Prostate gland (tissue), 2 donors: ENCODE measurements around the gene UST. TPM values are rescaled to one million over a fixed set of nuclear protein-coding genes. Genes with fewer than 3 reads are reported as not detected.

Experiments used
- DNase-seq: peaks from one replicate; pipeline ENCODE4 v3.0.0-alpha.2; 2019; ENCODE audit warnings: low spot score
- H3K27ac ChIP-seq, 2 donors: fragments of 200-600 bp; sonication (generic); 2 replicates each; pipeline ENCODE4 v1.5.1; 2017 to 2019
- H3K27me3 ChIP-seq: fragments of 200-600 bp; sonication (generic); replicated peaks from 2 replicates; pipeline ENCODE4 v1.5.1; 2019; ENCODE audit not compliant: insufficient read depth
- H3K36me3 ChIP-seq, 2 donors: fragments of 200-600 bp; sonication (generic); 1 replicate in 1 of 2; 2 replicates in 1 of 2; pipeline versions ENCODE4 v1.5.1 to v1.8.1; 2017 to 2019
- H3K4me1 ChIP-seq: fragments of 200-600 bp; sonication (generic); replicated peaks from 2 replicates; pipeline ENCODE4 v1.5.1; 2019
- H3K4me3 ChIP-seq, 2 donors: fragments of 200-600 bp; sonication (generic); 2 replicates each; pipeline ENCODE4 v1.5.1; 2017 to 2019
- H3K9me3 ChIP-seq: fragments of 200-600 bp; sonication (generic); 2 replicates; pipeline ENCODE4 v1.5.1; 2017
- CTCF ChIP-seq, 4 experiments: fragments of 200-600 bp in 2 of 4; fragments of 450-650 bp in 2 of 4; sonication (generic) in 2 of 4; IDR thresholded peaks; 1 replicate in 3 of 4; 2 replicates in 1 of 4; pipeline ENCODE4 v1.5.1; 2016 to 2019; ENCODE audit warnings: antibody characterized with exemption in 4 of 4, mild to moderate bottlenecking in 2 of 4, moderate library complexity in 2 of 4
- POLR2A ChIP-seq: fragments of 450-650 bp; IDR thresholded peaks from one replicate; pipeline ENCODE4 v1.6.1; 2016; ENCODE audit warnings: antibody characterized with exemption, mild to moderate bottlenecking
- POLR2AphosphoS5 ChIP-seq: sonication (generic); formaldehyde crosslinking; IDR thresholded peaks from one replicate; pipeline ENCODE4 v1.6.1; 2017; ENCODE audit warnings: antibody characterized with exemption
- WGBS: methylation state at CpG from one replicate; pipeline ENCODE4 v1.1.5; 2018; 5-methylcytosine and 5-hydroxymethylcytosine counted together
- intact Hi-C: fragments of 100-400 bp; cut with DNase I; formaldehyde crosslinking; loops from one replicate; pipeline ENCODE4 v1.14.2; 2022
- total RNA-seq, 2 donors: library from RNA; depleted of rRNA; stranded (reverse); fragments of >200 nt; gene quantifications; one replicate each; pipeline ENCODE4 v1.1.0, GENCODE V29; 2016

Gene UST
- total RNA-seq, 2 donors from 2014 or later: 6.6 to 12.9 TPM

GRCh38 chr6:148925701-148926100 is 178.9 kb downstream of the UST start:
- Histone ChIP-seq H3K4me1 (no peaks in the 10 kb centered on the region), H3K36me3 (no peaks in the 10 kb centered on the region), H3K9me3 (no peaks in the 10 kb centered on the region), H3K4me3 (no peak overlapping the region), H3K27me3 (no peaks in the 10 kb centered on the region), H3K27ac (no peak overlapping the region)
- no peak for DNase-seq
- intact Hi-C loops: no loop called here
- WGBS: 81% methylated on average over 2 of the region's 2 CpGs
- TF ChIP-seq CTCF (IDR thresholded peaks at IDR 0.05) (no peak), POLR2AphosphoS5 (no peak), POLR2A (no peak)

DNA sequence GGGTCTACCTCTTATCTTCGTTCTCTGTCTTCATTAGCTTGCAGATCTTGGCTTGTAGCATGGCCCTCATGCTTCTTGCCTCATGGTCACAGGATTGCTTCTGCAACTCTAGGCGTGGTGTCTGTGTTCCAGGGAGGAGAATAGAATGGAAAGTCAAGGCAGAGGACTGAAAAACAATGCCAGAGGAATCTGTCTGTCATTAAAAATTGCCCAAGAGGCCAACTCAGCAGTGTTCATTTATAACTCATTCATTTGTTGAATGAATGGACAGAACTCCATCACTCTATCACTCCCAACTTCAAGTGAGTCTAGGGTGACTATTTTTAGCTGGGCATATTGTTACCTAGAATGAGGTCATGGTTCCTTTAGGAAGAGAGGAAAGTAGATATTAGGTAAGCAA is 179.6 kb downstream of the UST start:
- DNase-seq: no peak

DNA sequence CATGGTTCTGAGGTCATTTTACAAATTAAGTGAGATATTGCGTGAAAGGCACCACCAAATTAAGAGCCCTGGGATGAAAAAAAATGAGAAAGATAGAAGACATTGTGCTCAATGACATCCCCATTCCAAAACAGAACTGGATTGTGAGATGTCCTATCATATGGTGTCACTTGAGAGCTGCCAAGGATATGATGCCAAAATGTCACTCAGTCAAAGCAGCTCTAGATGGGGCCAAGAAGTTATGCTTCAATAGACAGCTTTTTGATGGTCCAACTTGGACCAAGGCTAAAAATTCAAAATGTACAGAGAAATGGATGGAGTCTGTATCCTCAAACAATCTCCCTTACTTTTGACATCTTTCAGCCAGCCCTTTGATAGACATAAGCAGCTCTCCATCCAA is 180.8 kb downstream of the UST start:
- 97% methylated on average over 1 of the region's 1 CpG for WGBS
- Histone ChIP-seq H3K4me1 (no peaks in the 10 kb centered on the region), H3K9me3 (no peaks in the 10 kb centered on the region), H3K36me3 (no peaks in the 10 kb centered on the region), H3K27ac (no peak overlapping the region), H3K27me3 (no peaks in the 10 kb centered on the region), H3K4me3 (no peak overlapping the region)
- no peak for TF ChIP-seq CTCF (IDR thresholded peaks at IDR 0.05)
- TF ChIP-seq POLR2A: no peak
- TF ChIP-seq POLR2AphosphoS5: no peak
- DNase-seq: no peak
- intact Hi-C loops: no loop called here

More for the DNA sequence above, 179.6 kb downstream of the UST start:
- H3K4me3 ChIP-seq: no peak overlapping the region
- H3K9me3 ChIP-seq: no peaks in the 10 kb centered on the region
- no peaks in the 10 kb centered on the region for H3K4me1 ChIP-seq
- 87% methylated on average over 2 of the region's 2 CpGs for WGBS
- intact Hi-C loops: no loop called here
- H3K27me3 ChIP-seq: no peaks in the 10 kb centered on the region
- H3K27ac ChIP-seq: no peak overlapping the region
- TF ChIP-seq POLR2A: no peak
- no peak for TF ChIP-seq CTCF (IDR thresholded peaks at IDR 0.05)
- TF ChIP-seq POLR2AphosphoS5: no peak
- no peaks in the 10 kb centered on the region for H3K36me3 ChIP-seq

DNA sequence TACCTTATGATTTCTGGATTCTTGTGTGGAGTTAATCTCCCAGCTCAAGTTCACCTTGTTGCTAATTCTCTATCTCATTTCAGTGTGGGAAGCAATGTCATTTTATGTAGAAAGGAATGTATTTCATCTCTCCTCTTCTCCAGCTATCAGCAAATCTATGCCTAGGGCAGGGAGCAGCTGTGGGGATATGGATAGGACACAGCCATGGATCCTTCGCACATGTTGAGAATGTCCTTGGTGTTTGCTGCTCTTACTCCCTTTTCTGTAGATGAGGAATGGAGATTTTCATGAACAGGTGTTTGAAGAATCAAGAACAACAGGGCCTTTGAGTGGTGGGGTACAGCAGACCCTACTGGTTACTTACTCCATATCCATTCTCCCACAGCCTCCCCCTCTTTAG is 182.0 kb downstream of the UST start:
- DNase-seq: no peak
- no peaks in the 10 kb centered on the region for H3K36me3 ChIP-seq
- intact Hi-C loops: no loop called here
- TF ChIP-seq POLR2AphosphoS5 (no peak), POLR2A (no peak), CTCF (IDR thresholded peaks at IDR 0.05) (no peak)
- no peaks in the 10 kb centered on the region for H3K9me3 ChIP-seq
- WGBS: 100% methylated on average over 1 of the region's 1 CpG
- H3K27me3 ChIP-seq: no peaks in the 10 kb centered on the region
- H3K4me3 ChIP-seq: no peak overlapping the region
- no peak overlapping the region for H3K27ac ChIP-seq
- no peaks in the 10 kb centered on the region for H3K4me1 ChIP-seq

DNA sequence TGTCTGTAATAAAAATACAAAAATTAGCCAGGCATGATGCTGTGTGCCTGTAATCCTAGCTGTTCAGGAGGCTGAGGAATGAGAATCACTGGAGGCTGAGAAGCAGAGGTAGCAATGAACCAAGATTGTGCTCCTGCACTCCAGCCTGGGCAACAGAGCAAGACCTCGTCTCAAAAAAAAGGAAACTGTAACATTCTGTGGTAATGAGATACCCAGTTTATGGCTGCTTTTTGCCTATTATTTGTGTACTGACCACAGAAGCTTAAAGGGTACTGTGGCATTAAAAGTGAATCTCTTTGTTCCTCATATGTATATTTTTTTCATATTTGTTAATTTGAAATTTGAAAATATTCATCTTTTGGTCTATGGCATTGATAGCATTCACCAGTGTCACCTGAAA is 185.4 kb downstream of the UST start:
- TF ChIP-seq POLR2AphosphoS5: no peak
- TF ChIP-seq POLR2A: no peak
- TF ChIP-seq CTCF (IDR thresholded peaks at IDR 0.05): no peak
- WGBS: 86% methylated on average over 1 of the region's 1 CpG
- DNase-seq: no peak
- intact Hi-C loops: no loop called here
- Histone ChIP-seq H3K4me3 (no peak overlapping the region), H3K27me3 (no peaks in the 10 kb centered on the region), H3K9me3 (no peaks in the 10 kb centered on the region), H3K36me3 (no peaks in the 10 kb centered on the region), H3K27ac (no peak overlapping the region), H3K4me1 (no peaks in the 10 kb centered on the region)
